Astrocyte (in vitro differentiated cells and primary cell): ENCODE data around the gene UGT1A10.

ENCODE experiments used
- CTCF ChIP-seq: IDR thresholded peaks from 2 replicates; pipeline ENCODE4 v1.5.1; 2011; ENCODE audit warnings: low read depth, mild to moderate bottlenecking, inconsistent platforms, low read length, moderate library complexity; ENCODE audit not compliant: insufficient read depth
- EZH2 ChIP-seq: IDR thresholded peaks from 2 replicates; pipeline ENCODE4 v1.6.1; 2012; ENCODE audit warnings: mild to moderate bottlenecking, low read length, inconsistent platforms; ENCODE audit not compliant: insufficient read depth

- TF ChIP-seq CTCF (no peak), EZH2 (no peak)
Observed at GRCh38 chr2:233684640-233685039, 48.4 kb downstream of the UGT1A10 start.
